HepG2 (cell line): ENCODE measurements around the gene MARK2. TPM values are rescaled to one million over a fixed set of nuclear protein-coding genes. Genes with fewer than 3 reads are reported as not detected.

Experiments
- AGO2 ChIP-seq: fragments of 200-400 bp; formaldehyde crosslinking; optimal IDR thresholded peaks from 2 replicates; pipeline ENCODE3; 2017; ENCODE audit warnings: mild to moderate bottlenecking, low read depth, low read length, moderate library complexity
- BHLHE40 ChIP-seq: IDR thresholded peaks from 2 replicates; pipeline ENCODE4 v1.6.1; 2011; ENCODE audit warnings: low read length, improper control_type of control experiment
- GFI1 ChIP-seq: sonication (generic); formaldehyde crosslinking; IDR thresholded peaks from 2 replicates; pipeline ENCODE4 v1.5.0; 2020; ENCODE audit warnings: missing genetic modification reagents, mild to moderate bottlenecking, borderline replicate concordance
- GZF1 ChIP-seq: sonication (generic); formaldehyde crosslinking; IDR thresholded peaks from 2 replicates; pipeline ENCODE4 v1.5.1; 2020; ENCODE audit warnings: mild to moderate bottlenecking, missing genetic modification reagents
- HNRNPH1 ChIP-seq: fragments of 200-400 bp; formaldehyde crosslinking; optimal IDR thresholded peaks from 2 replicates; pipeline ENCODE3; 2017; ENCODE audit warnings: mild to moderate bottlenecking, low read depth, low read length
- HOXD1 ChIP-seq: sonication (generic); formaldehyde crosslinking; IDR thresholded peaks from 2 replicates; pipeline ENCODE4 v1.5.0; 2020; ENCODE audit warnings: missing genetic modification reagents
- IKZF1 ChIP-seq: fragments of 450-650 bp; IDR thresholded peaks from 2 replicates; pipeline ENCODE4 v1.7.1; 2016
- MXD3 ChIP-seq: IDR thresholded peaks from 2 replicates; pipeline ENCODE4 v1.6.1; 2016; ENCODE audit warnings: mild to moderate bottlenecking, missing biosample characterization, missing genetic modification reagents
- RBAK ChIP-seq: sonication (generic); formaldehyde crosslinking; IDR thresholded peaks from 2 replicates; pipeline ENCODE4 v1.5.1; 2020; ENCODE audit warnings: mild to moderate bottlenecking, missing genetic modification reagents
- RFX3 ChIP-seq: IDR thresholded peaks from 2 replicates; pipeline ENCODE4 v1.6.1; 2016; ENCODE audit warnings: missing biosample characterization, missing genetic modification reagents
- THAP8 ChIP-seq: sonication (generic); formaldehyde crosslinking; IDR thresholded peaks from 2 replicates; pipeline ENCODE4 v1.5.1; 2020; ENCODE audit warnings: missing genetic modification reagents, mild to moderate bottlenecking, borderline replicate concordance
- ZBTB46 ChIP-seq: sonication (generic); formaldehyde crosslinking; IDR thresholded peaks from 2 replicates; pipeline ENCODE4 v1.4.0; 2020; ENCODE audit warnings: mild to moderate bottlenecking, missing genetic modification reagents, borderline replicate concordance
- ZEB1 ChIP-seq: IDR thresholded peaks from 2 replicates; pipeline ENCODE4 v1.6.1; 2012; ENCODE audit warnings: mild to moderate bottlenecking, low read depth, inconsistent platforms; ENCODE audit not compliant: insufficient replicate concordance
- ZNF749 ChIP-seq: sonication (generic); formaldehyde crosslinking; IDR thresholded peaks from 2 replicates; pipeline ENCODE4 v1.8.0; 2022; ENCODE audit warnings: mild to moderate bottlenecking, missing genetic modification reagents, moderate library complexity, borderline replicate concordance
- ZNF780A ChIP-seq: sonication (generic); formaldehyde crosslinking; IDR thresholded peaks from 2 replicates; pipeline ENCODE4 v1.8.0; 2022; ENCODE audit warnings: mild to moderate bottlenecking, missing genetic modification reagents, moderate library complexity
- polyA plus RNA-seq, 8 experiments: library from polyadenylated mRNA; depleted of rRNA in 3 of 8; stranded (reverse) in 7 of 8; unstranded in 1 of 8; fragments of >200 nt; fragmentation: Illumina TruSeq in 4 of 8; extraction: Trizol in 4 of 8; gene quantifications; 2 replicates each; pipeline versions ENCODE4 v1.2.1 to v1.2.3, GENCODE V29; 2011 to 2016; ENCODE audit warnings: low read depth in 4 of 8, missing spikeins in 1 of 8, mixed read lengths in 1 of 8; ENCODE audit not compliant: insufficient read depth in 1 of 8
- total RNA-seq, 5 experiments: library from RNA; depleted of rRNA; stranded (reverse); fragments of >200 nt; fragmentation: Illumina TruSeq; extraction: Trizol; gene quantifications; 2 replicates each; pipeline ENCODE4 v1.2.3, GENCODE V29; 2016; ENCODE audit warnings: low read depth in 1 of 5
- TF ChIP-seq, protein P1 (sequence below): sonication (generic); formaldehyde crosslinking; IDR thresholded peaks from 2 replicates; pipeline ENCODE4 v1.4.0; 2020; ENCODE audit warnings: missing genetic modification reagents, borderline replicate concordance
- TF ChIP-seq, protein P2 (sequence below), 2 experiments: sonication (generic) in 1 of 2; formaldehyde crosslinking in 1 of 2; IDR thresholded peaks; 2 replicates each; pipeline versions ENCODE4 v1.4.0 to v1.6.1; 2016 to 2020; ENCODE audit warnings: borderline replicate concordance in 1 of 2, low read depth in 1 of 2, mild to moderate bottlenecking in 1 of 2, missing genetic modification reagents in 1 of 2

MARK2 gene
- total and polyA plus RNA-seq, 2 of the 13 experiments (the other 11 are each of a cell fraction or from before 2014, with no cell fraction given) = 13.5 to 13.9 TPM

DNA sequence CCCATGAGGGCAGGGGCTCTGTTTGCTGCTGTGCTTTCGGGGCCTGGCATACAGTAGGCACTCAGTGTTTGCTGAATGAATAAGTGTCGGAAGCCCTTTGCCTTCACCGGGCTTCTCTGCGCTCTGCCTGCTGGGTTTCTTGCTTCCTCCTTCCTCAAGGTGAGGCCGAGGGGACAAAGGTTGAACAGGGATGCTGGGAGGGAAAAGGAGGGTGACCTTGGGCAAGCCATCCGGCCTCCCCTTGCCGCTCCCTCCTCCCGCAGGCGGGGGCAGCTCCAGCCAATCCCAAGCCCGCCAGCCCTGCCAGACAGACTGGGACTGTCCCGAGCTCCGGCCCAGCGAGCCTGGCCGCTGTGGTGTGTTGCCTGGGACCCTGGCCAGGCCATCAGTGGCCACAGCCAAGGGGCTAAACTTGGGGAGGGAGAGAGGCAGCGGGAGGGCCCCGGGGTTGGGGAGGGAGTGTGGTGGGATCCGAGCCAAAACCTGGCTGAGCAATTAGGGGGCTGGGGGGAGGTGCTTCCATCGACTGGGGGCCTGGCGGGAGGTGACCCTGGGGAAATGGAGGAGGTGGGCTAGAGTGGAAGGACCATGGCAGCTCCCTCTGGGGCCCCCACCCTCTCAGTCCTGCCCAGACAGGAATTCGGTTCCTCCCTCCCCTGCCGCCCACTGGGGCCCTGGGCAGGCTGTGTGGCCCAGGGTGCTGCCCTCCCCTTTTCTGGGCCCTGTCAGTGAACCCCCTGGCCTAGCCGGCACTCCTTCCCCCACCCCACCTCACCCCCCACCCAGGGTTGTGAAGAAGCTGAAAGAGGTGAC is 81.4 kb downstream of the MARK2 start (continued):
- TF ChIP-seq, protein P1, sequence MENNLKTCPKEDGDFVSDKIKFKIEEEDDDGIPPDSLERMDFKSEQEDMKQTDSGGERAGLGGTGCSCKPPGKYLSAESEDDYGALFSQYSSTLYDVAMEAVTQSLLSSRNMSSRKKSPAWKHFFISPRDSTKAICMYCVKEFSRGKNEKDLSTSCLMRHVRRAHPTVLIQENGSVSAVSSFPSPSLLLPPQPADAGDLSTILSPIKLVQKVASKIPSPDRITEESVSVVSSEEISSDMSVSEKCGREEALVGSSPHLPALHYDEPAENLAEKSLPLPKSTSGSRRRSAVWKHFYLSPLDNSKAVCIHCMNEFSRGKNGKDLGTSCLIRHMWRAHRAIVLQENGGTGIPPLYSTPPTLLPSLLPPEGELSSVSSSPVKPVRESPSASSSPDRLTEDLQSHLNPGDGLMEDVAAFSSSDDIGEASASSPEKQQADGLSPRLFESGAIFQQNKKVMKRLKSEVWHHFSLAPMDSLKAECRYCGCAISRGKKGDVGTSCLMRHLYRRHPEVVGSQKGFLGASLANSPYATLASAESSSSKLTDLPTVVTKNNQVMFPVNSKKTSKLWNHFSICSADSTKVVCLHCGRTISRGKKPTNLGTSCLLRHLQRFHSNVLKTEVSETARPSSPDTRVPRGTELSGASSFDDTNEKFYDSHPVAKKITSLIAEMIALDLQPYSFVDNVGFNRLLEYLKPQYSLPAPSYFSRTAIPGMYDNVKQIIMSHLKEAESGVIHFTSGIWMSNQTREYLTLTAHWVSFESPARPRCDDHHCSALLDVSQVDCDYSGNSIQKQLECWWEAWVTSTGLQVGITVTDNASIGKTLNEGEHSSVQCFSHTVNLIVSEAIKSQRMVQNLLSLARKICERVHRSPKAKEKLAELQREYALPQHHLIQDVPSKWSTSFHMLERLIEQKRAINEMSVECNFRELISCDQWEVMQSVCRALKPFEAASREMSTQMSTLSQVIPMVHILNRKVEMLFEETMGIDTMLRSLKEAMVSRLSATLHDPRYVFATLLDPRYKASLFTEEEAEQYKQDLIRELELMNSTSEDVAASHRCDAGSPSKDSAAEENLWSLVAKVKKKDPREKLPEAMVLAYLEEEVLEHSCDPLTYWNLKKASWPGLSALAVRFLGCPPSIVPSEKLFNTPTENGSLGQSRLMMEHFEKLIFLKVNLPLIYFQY (CRISPR knock-in tag) = no peak
- TF ChIP-seq GZF1 (no peak), HNRNPH1 (no peak), MXD3 (CRISPR knock-in tag) (no peak), RBAK (CRISPR knock-in tag) (no peak), HOXD1 (peak; percentile 34; the same call in 1 of the 2 replicates), AGO2 (no peak), ZNF780A (CRISPR knock-in tag) (0 out of 2 replicates have a peak, but pooled peaks have one; percentile 25), RFX3 (CRISPR knock-in tag) (no peak), IKZF1 (no peak), ZEB1 (no peak), ZNF749 (no peak), ZBTB46 (no peak), THAP8 (CRISPR knock-in tag) (no peak), BHLHE40 (no peak), GFI1 (CRISPR knock-in tag) (0 out of 2 replicates have a peak, but pooled peaks have one; percentile 10)
- TF ChIP-seq, protein P2, sequence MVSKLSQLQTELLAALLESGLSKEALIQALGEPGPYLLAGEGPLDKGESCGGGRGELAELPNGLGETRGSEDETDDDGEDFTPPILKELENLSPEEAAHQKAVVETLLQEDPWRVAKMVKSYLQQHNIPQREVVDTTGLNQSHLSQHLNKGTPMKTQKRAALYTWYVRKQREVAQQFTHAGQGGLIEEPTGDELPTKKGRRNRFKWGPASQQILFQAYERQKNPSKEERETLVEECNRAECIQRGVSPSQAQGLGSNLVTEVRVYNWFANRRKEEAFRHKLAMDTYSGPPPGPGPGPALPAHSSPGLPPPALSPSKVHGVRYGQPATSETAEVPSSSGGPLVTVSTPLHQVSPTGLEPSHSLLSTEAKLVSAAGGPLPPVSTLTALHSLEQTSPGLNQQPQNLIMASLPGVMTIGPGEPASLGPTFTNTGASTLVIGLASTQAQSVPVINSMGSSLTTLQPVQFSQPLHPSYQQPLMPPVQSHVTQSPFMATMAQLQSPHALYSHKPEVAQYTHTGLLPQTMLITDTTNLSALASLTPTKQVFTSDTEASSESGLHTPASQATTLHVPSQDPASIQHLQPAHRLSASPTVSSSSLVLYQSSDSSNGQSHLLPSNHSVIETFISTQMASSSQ (IDR thresholded peaks at IDR 0.05; ENCODE audit: low read depth) = no peak
- TF ChIP-seq, protein P2 (CRISPR knock-in tag; IDR thresholded peaks at IDR 0.05; ENCODE audit: borderline replicate concordance) = peak; percentile 34; the same call in 1 of the 2 replicates
